Peyer's patch (tissue), 4 donors: ENCODE data around the gene ADAMTS14.

ENCODE experiments used
- POLR2A ChIP-seq, 2 donors: fragments of 450-650 bp; IDR thresholded peaks; one replicate each; pipeline ENCODE4 v1.5.1; 2017; ENCODE audit warnings: antibody characterized with exemption in 2 of 2, mild to moderate bottlenecking in 2 of 2, moderate library complexity in 2 of 2
- TF ChIP-seq, protein P1 (sequence below), 6 experiments: fragments of 450-650 bp in 4 of 6; fragments of 200-600 bp in 2 of 6; sonication (generic) in 1 of 6; IDR thresholded peaks; one replicate each; pipeline ENCODE4 v1.5.1; 2017 to 2019; ENCODE audit warnings: antibody characterized with exemption in 6 of 6, mild to moderate bottlenecking in 3 of 6, moderate library complexity in 1 of 6

DNA sequence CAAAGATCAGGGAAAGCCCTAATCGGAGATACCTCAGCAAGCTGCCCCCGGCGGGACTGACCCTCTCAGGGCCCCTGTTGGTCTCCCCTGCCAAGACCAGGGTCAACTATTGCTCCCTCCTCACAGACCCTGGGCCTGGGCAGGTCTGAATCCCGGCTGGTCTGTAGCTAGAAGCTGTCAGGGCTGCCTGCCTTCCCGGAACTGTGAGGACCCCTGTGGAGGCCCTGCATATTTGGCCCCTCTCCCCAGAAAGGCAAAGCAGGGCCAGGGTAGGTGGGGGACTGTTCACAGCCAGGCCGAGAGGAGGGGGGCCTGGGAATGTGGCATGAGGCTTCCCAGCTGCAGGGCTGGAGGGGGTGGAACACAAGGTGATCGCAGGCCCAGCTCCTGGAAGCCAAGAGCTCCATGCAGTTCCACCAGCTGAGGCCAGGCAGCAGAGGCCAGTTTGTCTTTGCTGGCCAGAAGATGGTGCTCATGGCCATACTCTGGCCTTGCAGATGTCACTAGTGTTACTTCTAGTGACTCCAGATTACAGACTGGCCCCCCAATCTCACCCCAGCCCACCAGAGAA lies 88.8 kb downstream of the ADAMTS14 start:
- TF ChIP-seq, protein P1, sequence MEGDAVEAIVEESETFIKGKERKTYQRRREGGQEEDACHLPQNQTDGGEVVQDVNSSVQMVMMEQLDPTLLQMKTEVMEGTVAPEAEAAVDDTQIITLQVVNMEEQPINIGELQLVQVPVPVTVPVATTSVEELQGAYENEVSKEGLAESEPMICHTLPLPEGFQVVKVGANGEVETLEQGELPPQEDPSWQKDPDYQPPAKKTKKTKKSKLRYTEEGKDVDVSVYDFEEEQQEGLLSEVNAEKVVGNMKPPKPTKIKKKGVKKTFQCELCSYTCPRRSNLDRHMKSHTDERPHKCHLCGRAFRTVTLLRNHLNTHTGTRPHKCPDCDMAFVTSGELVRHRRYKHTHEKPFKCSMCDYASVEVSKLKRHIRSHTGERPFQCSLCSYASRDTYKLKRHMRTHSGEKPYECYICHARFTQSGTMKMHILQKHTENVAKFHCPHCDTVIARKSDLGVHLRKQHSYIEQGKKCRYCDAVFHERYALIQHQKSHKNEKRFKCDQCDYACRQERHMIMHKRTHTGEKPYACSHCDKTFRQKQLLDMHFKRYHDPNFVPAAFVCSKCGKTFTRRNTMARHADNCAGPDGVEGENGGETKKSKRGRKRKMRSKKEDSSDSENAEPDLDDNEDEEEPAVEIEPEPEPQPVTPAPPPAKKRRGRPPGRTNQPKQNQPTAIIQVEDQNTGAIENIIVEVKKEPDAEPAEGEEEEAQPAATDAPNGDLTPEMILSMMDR (IDR thresholded peaks at IDR 0.05), result no peak
- TF ChIP-seq POLR2A (IDR thresholded peaks at IDR 0.05), result no peak
